Liver (tissue), 9 donors: Measurements from ENCODE around the gene UCKL1. TPM values are rescaled to one million over a fixed set of nuclear protein-coding genes. Genes with fewer than 3 reads are reported as not detected.

Experiments used
- DNase-seq: peaks from one replicate; pipeline ENCODE4 v3.0.0-alpha.2; 2017; ENCODE audit warnings: low spot score
- H3K27ac ChIP-seq, 2 donors: one replicate each; pipeline ENCODE4 v1.7.0; 2013; ENCODE audit warnings: inconsistent platforms in 2 of 2, low read length in 2 of 2, control low read depth in 1 of 2, low read depth in 1 of 2, mild to moderate bottlenecking in 1 of 2
- H3K27me3 ChIP-seq, 4 donors: one replicate each; pipeline versions ENCODE4 v1.6.1 to v1.7.0; 2013; ENCODE audit warnings: low read length in 3 of 4, inconsistent platforms in 1 of 4, mild to moderate bottlenecking in 1 of 4, moderate library complexity in 1 of 4; ENCODE audit not compliant: control insufficient read depth in 4 of 4, insufficient read depth in 4 of 4
- H3K36me3 ChIP-seq, 4 donors: one replicate each; pipeline versions ENCODE4 v1.6.1 to v1.7.0; 2013; ENCODE audit warnings: low read length in 3 of 4, mild to moderate bottlenecking in 3 of 4, low read depth in 1 of 4, moderate library complexity in 1 of 4; ENCODE audit not compliant: control insufficient read depth in 4 of 4, insufficient read depth in 3 of 4
- H3K4me1 ChIP-seq, 4 donors: one replicate each; pipeline versions ENCODE4 v1.6.1 to v1.7.0; 2013; ENCODE audit warnings: low read length in 3 of 4, mild to moderate bottlenecking in 3 of 4, moderate library complexity in 1 of 4; ENCODE audit not compliant: control insufficient read depth in 4 of 4, insufficient read depth in 4 of 4
- H3K4me3 ChIP-seq, 3 donors: one replicate each; pipeline versions ENCODE4 v1.6.1 to v1.7.0; 2013; ENCODE audit warnings: low read length in 3 of 3, control low read depth in 1 of 3, low read depth in 1 of 3, mild to moderate bottlenecking in 1 of 3
- H3K9ac ChIP-seq, 2 donors: one replicate each; pipeline ENCODE4 v1.7.0; 2013; ENCODE audit warnings: low read length in 2 of 2, mild to moderate bottlenecking in 2 of 2, moderate library complexity in 2 of 2, control low read depth in 1 of 2, low read depth in 1 of 2
- H3K9me3 ChIP-seq, 4 donors: one replicate each; pipeline versions ENCODE4 v1.6.1 to v1.7.0; 2013; ENCODE audit warnings: low read length in 3 of 4; ENCODE audit not compliant: control insufficient read depth in 4 of 4
- FOXA2 ChIP-seq: IDR thresholded peaks from 2 replicates; pipeline ENCODE4 v1.6.1; 2016; ENCODE audit warnings: antibody characterized with exemption
- RAD21 ChIP-seq, 2 donors: IDR thresholded peaks; 2 replicates each; pipeline ENCODE4 v1.6.1; 2016; ENCODE audit warnings: antibody characterized with exemption in 2 of 2, mild to moderate bottlenecking in 2 of 2
- RXRA ChIP-seq, 2 donors: IDR thresholded peaks; 2 replicates each; pipeline ENCODE4 v1.6.1; 2017 to 2018; ENCODE audit warnings: antibody characterized with exemption in 2 of 2, mild to moderate bottlenecking in 1 of 2
- SP1 ChIP-seq: IDR thresholded peaks from 2 replicates; pipeline ENCODE4 v1.6.1; 2018; ENCODE audit warnings: antibody characterized with exemption, mild to moderate bottlenecking
- WGBS: extraction: QIAGEN DNeasy Blood & Tissue Kit; methylation state at CpG from one replicate; pipeline ENCODE4 v1.1.7; 2013; 5-methylcytosine and 5-hydroxymethylcytosine counted together
- polyA plus RNA-seq, 2 donors: library from polyadenylated mRNA; stranded (reverse) in 1 of 2; unstranded in 1 of 2; fragments of 200-250 nt in 1 of 2; fragments of >200 nt in 1 of 2; fragmentation: Nextera tagmentation in 1 of 2; extraction: Ambion mirVana in 1 of 2; gene quantifications; one replicate each; pipeline versions ENCODE4 v1.2.1 to v1.2.3, GENCODE V29; 2013 to 2015
- total RNA-seq, 2 donors: library from RNA; depleted of rRNA; stranded (reverse); fragments of >200 nt; gene quantifications; one replicate each; pipeline ENCODE4 v1.2.3, GENCODE V29; 2014
- TF ChIP-seq, protein P1 (sequence below): IDR thresholded peaks from 2 replicates; pipeline ENCODE4 v1.6.1; 2016; ENCODE audit warnings: antibody characterized with exemption
- TF ChIP-seq, protein P2 (sequence below): IDR thresholded peaks from 2 replicates; pipeline ENCODE4 v1.6.1; 2016; ENCODE audit warnings: antibody characterized with exemption, mild to moderate bottlenecking
- TF ChIP-seq, protein P3 (sequence below): fragments of 150-350 bp; IDR thresholded peaks from 2 replicates; pipeline ENCODE4 v1.5.1; 2017; ENCODE audit warnings: improper control_type of control experiment, low read depth, low read length; ENCODE audit not compliant: missing input control
- donor health status: healthy.
- donor health status: healthy.
- donor health status: healthy.
- donor health status: healthy.
- donor health status: healthy.

The UCKL1 gene
- total and polyA plus RNA-seq, 4 donors = 16.4 to 20.4 (median 18.3) TPM

DNA sequence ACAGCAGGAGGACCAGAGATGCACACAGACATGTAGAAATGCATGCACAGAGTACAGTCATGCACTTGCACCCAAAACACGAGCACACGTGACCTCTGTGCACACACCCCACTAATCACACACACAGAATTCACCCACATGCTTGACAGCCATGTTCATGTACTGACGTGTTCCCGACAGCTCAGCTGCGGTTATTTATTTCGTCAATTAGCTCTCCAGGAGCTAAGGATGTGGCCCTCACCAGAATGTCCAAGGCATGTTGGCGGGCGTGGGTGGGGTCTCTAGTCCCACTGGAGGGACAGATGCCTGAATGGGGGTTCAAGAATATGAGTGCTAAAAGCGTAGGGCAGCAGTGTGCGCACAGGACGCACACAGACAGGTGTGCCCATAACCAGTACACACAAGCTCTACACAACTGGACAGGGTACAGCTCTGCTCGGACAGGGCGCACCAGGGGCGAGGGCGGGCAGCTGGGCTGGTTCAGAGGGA, 24.1 kb upstream of the UCKL1 start:
- no peaks in the 10 kb centered on the region for H3K9me3 ChIP-seq
- peak overlapping the region in 2 of 3 donors; percentile 91 to 96 for H3K4me3 ChIP-seq
- no peaks in the 10 kb centered on the region for H3K27me3 ChIP-seq
- no peak for DNase-seq
- TF ChIP-seq, protein P1, sequence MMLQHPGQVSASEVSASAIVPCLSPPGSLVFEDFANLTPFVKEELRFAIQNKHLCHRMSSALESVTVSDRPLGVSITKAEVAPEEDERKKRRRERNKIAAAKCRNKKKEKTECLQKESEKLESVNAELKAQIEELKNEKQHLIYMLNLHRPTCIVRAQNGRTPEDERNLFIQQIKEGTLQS = no peak
- TF ChIP-seq, protein P2, sequence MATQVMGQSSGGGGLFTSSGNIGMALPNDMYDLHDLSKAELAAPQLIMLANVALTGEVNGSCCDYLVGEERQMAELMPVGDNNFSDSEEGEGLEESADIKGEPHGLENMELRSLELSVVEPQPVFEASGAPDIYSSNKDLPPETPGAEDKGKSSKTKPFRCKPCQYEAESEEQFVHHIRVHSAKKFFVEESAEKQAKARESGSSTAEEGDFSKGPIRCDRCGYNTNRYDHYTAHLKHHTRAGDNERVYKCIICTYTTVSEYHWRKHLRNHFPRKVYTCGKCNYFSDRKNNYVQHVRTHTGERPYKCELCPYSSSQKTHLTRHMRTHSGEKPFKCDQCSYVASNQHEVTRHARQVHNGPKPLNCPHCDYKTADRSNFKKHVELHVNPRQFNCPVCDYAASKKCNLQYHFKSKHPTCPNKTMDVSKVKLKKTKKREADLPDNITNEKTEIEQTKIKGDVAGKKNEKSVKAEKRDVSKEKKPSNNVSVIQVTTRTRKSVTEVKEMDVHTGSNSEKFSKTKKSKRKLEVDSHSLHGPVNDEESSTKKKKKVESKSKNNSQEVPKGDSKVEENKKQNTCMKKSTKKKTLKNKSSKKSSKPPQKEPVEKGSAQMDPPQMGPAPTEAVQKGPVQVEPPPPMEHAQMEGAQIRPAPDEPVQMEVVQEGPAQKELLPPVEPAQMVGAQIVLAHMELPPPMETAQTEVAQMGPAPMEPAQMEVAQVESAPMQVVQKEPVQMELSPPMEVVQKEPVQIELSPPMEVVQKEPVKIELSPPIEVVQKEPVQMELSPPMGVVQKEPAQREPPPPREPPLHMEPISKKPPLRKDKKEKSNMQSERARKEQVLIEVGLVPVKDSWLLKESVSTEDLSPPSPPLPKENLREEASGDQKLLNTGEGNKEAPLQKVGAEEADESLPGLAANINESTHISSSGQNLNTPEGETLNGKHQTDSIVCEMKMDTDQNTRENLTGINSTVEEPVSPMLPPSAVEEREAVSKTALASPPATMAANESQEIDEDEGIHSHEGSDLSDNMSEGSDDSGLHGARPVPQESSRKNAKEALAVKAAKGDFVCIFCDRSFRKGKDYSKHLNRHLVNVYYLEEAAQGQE = no peak
- no peak for TF ChIP-seq RAD21 (IDR thresholded peaks at IDR 0.05)
- no peak for TF ChIP-seq RXRA (IDR thresholded peaks at IDR 0.05)
- no peak for TF ChIP-seq SP1
- H3K27ac ChIP-seq = peak overlapping the region; percentile 60 to 69
- H3K36me3 ChIP-seq = peaks cover 4 to 15% (median 11%) of the 10 kb centered on the region in 4 donors
- H3K9ac ChIP-seq = peak overlapping the region in 1 of 2 donors; percentile 12
- 80% methylated on average over 15 of the region's 15 CpGs for WGBS
- H3K4me1 ChIP-seq = peaks cover 12 to 48% (median 29%) of the 10 kb centered on the region in 4 donors

DNA sequence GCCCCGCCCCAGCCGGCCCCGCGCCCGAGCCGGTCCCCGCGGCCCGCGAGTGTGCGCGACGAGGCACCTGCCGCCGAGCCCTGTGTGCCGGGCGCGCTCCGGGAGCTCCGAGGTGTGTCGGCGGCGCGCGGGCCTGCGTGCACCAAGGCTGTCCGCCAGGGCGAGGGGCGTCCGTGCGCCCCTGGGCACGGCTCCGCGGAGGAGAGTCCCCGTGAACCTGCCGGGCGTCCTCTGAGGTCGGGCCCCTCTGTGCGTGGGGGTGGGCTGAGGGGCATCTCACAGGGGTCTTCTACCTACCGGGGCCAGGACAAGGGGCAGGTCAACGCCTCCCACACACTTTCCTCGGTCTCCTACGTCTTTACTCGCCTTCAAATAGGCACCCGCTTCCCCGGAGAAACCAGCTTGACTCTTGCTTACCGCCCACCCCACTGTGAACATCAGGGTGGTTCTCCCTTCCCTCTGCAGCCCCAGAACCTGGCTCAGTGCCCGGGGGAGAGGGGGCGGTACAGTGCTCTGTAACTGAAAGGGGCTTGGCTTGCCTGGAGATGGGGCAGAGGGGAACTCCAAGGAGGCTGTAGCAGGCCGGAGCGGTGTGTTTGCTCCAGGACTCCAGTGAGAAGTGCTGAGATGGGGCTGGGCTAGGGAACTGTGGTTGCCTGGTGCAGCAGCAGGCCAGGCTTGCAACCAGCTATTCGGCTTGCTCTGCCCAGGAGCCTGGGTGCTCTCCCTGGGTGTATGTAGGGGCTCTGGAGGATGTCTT, 23.5 kb upstream of the UCKL1 start, which contains the start of gene SAMD10:
Gene SAMD10, minus strand, starts transcription at position 86 of the 760 bp plus-strand sequence. CDS start 175 bp downstream, outside the sequence.
- Histone ChIP-seq H3K27ac (peak within 1 kb of the TSS; percentile 60 to 79), H3K4me3 (peak within 1 kb of the TSS; percentile 30 to 96 (median 66)), H3K36me3 (peaks cover 2 to 9% (median 5%) of the 10 kb centered on the region in 4 donors), H3K27me3 (no peaks in the 10 kb centered on the region), H3K4me1 (peaks cover 12 to 48% (median 29%) of the 10 kb centered on the region in 4 donors), H3K9me3 (no peaks in the 10 kb centered on the region), H3K9ac (peak within 1 kb of the TSS in 1 of 2 donors; percentile 36)
- TF ChIP-seq, protein P2 = no peak
- TF ChIP-seq RAD21 (IDR thresholded peaks at IDR 0.05) (no peak), FOXA2 (no peak)
- TF ChIP-seq, protein P3, sequence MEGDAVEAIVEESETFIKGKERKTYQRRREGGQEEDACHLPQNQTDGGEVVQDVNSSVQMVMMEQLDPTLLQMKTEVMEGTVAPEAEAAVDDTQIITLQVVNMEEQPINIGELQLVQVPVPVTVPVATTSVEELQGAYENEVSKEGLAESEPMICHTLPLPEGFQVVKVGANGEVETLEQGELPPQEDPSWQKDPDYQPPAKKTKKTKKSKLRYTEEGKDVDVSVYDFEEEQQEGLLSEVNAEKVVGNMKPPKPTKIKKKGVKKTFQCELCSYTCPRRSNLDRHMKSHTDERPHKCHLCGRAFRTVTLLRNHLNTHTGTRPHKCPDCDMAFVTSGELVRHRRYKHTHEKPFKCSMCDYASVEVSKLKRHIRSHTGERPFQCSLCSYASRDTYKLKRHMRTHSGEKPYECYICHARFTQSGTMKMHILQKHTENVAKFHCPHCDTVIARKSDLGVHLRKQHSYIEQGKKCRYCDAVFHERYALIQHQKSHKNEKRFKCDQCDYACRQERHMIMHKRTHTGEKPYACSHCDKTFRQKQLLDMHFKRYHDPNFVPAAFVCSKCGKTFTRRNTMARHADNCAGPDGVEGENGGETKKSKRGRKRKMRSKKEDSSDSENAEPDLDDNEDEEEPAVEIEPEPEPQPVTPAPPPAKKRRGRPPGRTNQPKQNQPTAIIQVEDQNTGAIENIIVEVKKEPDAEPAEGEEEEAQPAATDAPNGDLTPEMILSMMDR = peak; percentile 15
- peak; percentile 76 for DNase-seq
- 6% methylated on average over 52 of the region's 52 CpGs for WGBS
